Raji (cell line): ENCODE measurements around the gene FNDC8.

Source experiments
- POLR2A ChIP-seq: IDR thresholded peaks from 2 replicates; pipeline ENCODE4 v1.6.1; 2011; ENCODE audit warnings: low read depth, low read length, control low read depth; ENCODE audit not compliant: insufficient read depth

Gene FNDC8

GRCh38 chr17:35127751-35128514, 6.5 kb downstream of the FNDC8 start:
- no peak for TF ChIP-seq POLR2A

GRCh38 chr17:35129154-35129972, 7.9 kb downstream of the FNDC8 start:
- TF ChIP-seq POLR2A, result no peak

- TF ChIP-seq POLR2A, result no peak
Observed at GRCh38 chr17:35129973-35130351, 8.5 kb downstream of the FNDC8 start.

DNA sequence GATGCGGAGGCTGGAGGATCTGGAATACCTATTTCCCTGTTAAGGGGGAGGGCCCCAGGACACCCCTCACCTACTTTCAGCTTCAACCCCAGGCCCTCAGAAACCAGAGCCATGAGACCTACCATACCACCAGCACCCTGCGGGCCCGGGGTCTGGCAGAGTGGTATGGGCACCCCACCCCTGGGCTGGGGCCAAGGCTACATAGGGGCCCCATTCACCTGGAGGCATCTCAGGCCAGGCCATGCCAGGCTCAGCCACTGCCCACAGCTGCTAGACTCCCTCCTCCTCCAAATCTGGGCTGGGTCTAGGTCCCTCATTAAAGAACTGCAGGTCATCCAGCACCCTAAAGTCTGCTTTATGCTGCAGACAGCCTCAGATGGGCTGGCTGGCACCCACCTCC, 9.0 kb downstream of the FNDC8 start:
- no peak for TF ChIP-seq POLR2A

DNA sequence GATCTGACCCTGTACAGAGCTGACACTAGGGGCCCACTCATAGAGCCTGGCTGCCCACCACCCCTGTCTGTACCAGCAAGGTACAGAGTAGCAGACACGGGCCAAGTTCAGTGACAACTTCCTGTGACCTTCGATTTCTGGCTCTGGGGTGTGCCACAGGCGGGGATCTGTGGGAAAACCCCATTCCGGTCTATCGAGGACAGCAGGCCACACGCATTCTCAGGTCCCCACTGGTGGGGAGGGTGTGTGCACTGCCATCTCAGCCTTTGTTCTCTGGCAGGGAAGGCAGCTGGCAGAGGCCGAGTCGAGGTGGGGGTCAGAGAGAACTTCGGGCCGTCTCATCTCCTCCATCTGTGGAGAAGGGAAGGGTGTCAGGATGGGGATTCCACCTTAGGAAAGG, 10.7 kb downstream of the FNDC8 start:
- no peak for TF ChIP-seq POLR2A

DNA sequence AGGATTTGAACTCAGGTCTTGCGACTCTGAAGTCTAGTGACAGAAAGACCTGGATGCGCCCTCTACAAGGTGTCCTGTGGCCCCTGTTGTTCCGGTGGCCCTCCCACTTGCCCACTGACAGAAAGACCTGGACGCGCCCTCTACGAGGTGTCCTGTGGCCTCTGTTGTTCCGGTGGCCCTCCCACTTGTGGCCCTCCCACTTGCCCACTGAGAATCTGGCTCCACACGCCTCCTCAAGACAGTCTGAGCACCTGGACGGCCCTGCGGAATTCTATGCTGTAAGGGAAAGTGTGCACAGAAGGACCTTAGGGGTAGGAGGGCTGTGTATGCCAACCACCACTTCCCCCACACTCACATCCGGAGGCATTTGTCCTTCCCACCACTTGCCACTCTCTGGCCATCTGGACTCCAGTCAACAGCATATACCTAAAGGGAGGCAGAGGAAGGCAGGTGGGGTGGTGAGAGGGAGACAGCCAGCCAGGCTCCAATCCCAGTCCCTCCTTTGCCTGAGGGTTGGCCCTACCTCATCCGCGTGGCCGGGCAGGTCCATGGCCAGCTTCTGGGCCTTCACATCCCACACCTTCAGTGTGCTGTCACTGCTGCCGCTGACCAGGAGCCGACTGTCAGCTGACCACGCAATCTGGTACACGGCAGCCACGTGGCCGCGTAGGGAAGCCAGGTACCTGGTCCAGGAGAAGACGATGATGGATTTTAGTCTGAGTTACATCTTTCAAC, 11.6 kb downstream of the FNDC8 start:
- no peak for TF ChIP-seq POLR2A

DNA sequence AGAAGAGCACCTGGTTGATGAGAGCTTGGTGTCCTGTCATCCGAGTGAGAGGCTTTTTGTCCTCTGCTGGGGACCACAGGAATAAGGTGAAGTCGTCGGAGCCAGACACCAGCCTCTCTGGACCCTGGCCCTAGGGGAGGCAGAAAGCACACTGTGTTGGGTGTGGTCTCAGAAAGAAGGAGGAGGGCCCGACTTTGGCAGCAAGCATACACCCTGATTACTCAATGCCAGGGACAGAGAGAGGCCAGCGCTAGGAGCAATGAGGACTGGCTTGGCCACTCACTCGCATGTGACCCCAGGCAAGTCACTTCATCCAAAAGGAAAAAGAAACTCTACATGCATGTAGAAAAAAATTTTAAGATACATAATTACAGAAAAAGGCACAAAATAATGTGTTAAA, 13.9 kb downstream of the FNDC8 start:
- TF ChIP-seq POLR2A, result no peak

DNA sequence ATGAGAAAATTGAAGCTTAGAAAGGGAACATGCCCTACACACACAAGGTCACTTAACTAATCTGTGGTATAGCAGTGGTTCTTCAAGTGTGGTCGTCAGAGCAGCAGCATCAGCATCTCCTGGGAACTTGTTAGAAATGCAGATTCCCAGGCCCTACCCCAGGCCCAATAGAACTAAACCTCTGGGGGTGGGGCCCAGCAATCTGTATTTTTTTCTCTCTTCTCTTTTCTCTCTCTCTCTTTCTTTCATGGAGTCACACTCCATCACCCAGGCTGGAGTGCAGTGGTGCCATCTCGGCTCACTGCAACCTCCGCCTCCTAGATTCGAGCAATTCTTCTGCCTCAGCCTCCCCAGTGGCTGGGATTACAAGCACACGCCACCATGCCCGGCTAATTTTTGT, 16.8 kb downstream of the FNDC8 start:
- TF ChIP-seq POLR2A, result no peak

GRCh38 chr17:35141681-35142466, 20.5 kb downstream of the FNDC8 start, which contains the start of gene NLE1:
Gene NLE1 (minus strand): TSS chr17:35142303. CDS start chr17:35142275, 28 bp downstream.
- TF ChIP-seq POLR2A, result peak; percentile 76

- no peak for TF ChIP-seq POLR2A
Observed at GRCh38 chr17:35142467-35142796, 21.0 kb downstream of the FNDC8 start.

- TF ChIP-seq POLR2A, result no peak
Observed at GRCh38 chr17:35144840-35145239, 23.4 kb downstream of the FNDC8 start.

DNA sequence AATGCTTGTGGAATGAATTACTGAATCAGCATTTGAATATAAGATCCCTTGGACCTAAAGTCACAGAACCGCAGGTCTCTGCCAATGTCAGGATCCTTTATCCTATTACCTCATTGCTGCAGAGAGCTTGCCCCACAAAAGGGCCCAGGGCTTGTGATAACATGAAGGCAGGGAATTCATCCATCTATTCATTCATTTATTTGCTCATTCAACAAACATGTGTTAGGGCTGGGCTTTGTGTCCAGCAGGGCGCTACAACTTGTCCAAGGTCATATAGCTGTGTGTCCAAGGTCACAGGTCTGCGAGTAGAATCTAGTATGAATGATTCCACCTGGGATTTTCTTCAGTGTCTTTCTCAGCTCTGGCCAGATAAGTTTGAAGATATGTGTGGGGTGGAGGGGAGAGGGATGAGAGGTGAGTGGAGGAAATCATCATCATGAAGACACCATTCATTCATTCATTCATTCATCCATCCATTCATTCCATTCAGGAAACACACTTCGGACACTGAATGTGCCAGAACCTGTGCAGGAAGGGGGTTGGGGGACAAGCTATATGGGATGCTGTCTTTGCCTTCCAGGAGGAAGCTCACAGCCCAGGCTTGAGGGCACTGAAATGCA, 24.9 kb downstream of the FNDC8 start:
- TF ChIP-seq POLR2A, result no peak

- TF ChIP-seq POLR2A, result no peak
Observed at GRCh38 chr17:35147375-35147905, 26.0 kb downstream of the FNDC8 start, which contains the start of gene UNC45B. Gene UNC45B (plus strand): TSS chr17:35147817. CDS start chr17:35148264, 447 bp downstream.

DNA sequence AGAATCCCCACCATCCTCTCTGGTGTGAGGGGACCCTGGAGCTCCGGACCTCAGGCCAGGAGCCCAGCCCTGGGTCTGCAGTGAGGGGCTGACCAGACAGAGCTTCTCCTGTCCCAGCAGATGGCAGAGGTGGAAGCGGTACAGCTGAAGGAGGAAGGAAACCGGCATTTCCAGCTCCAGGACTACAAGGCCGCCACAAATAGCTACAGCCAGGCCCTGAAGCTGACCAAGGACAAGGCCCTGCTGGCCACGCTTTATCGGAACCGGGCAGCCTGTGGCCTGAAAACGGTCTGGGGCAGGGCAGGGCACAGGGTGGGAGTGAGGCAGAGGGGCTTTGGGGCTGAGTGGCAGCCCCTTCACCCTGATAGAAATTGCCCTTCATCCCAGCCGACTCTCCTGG, 26.7 kb downstream of the FNDC8 start:
- TF ChIP-seq POLR2A, result no peak
